GM23248 (cell line): ENCODE data around the gene SCN7A. TPM values are rescaled to one million over a fixed set of nuclear protein-coding genes. Genes with fewer than 3 reads are reported as not detected.

Experiments used
- DNase-seq: peaks from one replicate; pipeline ENCODE4 v3.0.0-alpha.2; 2015
- H2AFZ ChIP-seq: fragments of 200-600 bp; sonication (generic); 2 replicates; pipeline ENCODE4 v1.6.1; 2016; ENCODE audit warnings: antibody characterized with exemption
- H3F3A ChIP-seq: fragments of 200-600 bp; sonication (generic); 2 replicates; pipeline ENCODE4 v1.6.1; 2016; ENCODE audit warnings: mild to moderate bottlenecking, antibody characterized with exemption, mixed run types; ENCODE audit not compliant: insufficient read depth
- H3K27ac ChIP-seq: fragments of 200-600 bp; sonication (generic); 2 replicates; pipeline ENCODE4 v1.5.1; 2016; ENCODE audit warnings: mild to moderate bottlenecking
- H3K27me3 ChIP-seq: fragments of 200-600 bp; sonication (generic); replicated peaks from 2 replicates; pipeline ENCODE4 v1.6.1; 2016; ENCODE audit warnings: mild to moderate bottlenecking; ENCODE audit not compliant: insufficient read depth
- H3K36me3 ChIP-seq: fragments of 200-600 bp; sonication (generic); 2 replicates; pipeline ENCODE4 v1.6.1; 2016; ENCODE audit warnings: low read depth, mild to moderate bottlenecking
- H3K4me1 ChIP-seq: fragments of 200-600 bp; sonication (generic); 2 replicates; pipeline ENCODE4 v1.6.1; 2016; ENCODE audit warnings: mild to moderate bottlenecking; ENCODE audit not compliant: insufficient read depth
- H3K4me2 ChIP-seq: fragments of 200-600 bp; sonication (generic); one replicate; pipeline ENCODE4 v1.6.1; 2016; ENCODE audit warnings: mild to moderate bottlenecking; ENCODE audit not compliant: unreplicated experiment
- H3K4me3 ChIP-seq: fragments of 200-600 bp; sonication (generic); 2 replicates; pipeline ENCODE4 v1.5.1; 2016; ENCODE audit warnings: mild to moderate bottlenecking
- H3K79me2 ChIP-seq: fragments of 200-600 bp; sonication (generic); 2 replicates; pipeline ENCODE4 v1.6.1; 2016; ENCODE audit warnings: mild to moderate bottlenecking; ENCODE audit not compliant: insufficient read depth
- H3K9ac ChIP-seq: fragments of 200-600 bp; sonication (generic); 2 replicates; pipeline ENCODE4 v1.6.1; 2016; ENCODE audit warnings: mild to moderate bottlenecking
- H3K9me2 ChIP-seq: fragments of 200-600 bp; sonication (generic); 2 replicates; pipeline ENCODE4 v1.6.1; 2016; ENCODE audit warnings: mixed run types, mild to moderate bottlenecking, moderate library complexity; ENCODE audit not compliant: insufficient read depth
- H3K9me3 ChIP-seq: fragments of 200-600 bp; sonication (generic); one replicate; pipeline ENCODE4 v1.6.1; 2017; ENCODE audit warnings: low read depth
- H4K20me1 ChIP-seq: fragments of 200-600 bp; sonication (generic); 2 replicates; pipeline ENCODE4 v1.6.0; 2016; ENCODE audit not compliant: insufficient read depth
- EZH2 ChIP-seq: fragments of 200-600 bp; sonication (generic); IDR thresholded peaks from 2 replicates; pipeline ENCODE4 v1.6.1; 2018; ENCODE audit warnings: antibody characterized with exemption, mild to moderate bottlenecking; ENCODE audit not compliant: insufficient read depth, poor library complexity, severe bottlenecking
- EZH2phosphoT487 ChIP-seq: fragments of 200-600 bp; sonication (generic); IDR thresholded peaks from 2 replicates; pipeline ENCODE4 v1.6.1; 2018; ENCODE audit warnings: antibody characterized with exemption, moderate library complexity, mild to moderate bottlenecking, low read depth; ENCODE audit not compliant: insufficient read depth
- WGBS, 2 experiments: methylation state at CpG; one replicate each; pipeline ENCODE4 v1.1.6; 2015 to 2017; ENCODE audit warnings: low lambda C conversion rate in 2 of 2, low coverage in 1 of 2; ENCODE audit errors: missing lambda C conversion rate in 2 of 2; 5-methylcytosine and 5-hydroxymethylcytosine counted together
- in situ Hi-C: fragments of 300-500 bp; cut with MboI; formaldehyde crosslinking; loops from 2 replicates; pipeline ENCODE4 v1.15.0; 2020
- polyA plus RNA-seq: library from polyadenylated mRNA; unstranded; fragments of >200 nt; fragmentation: Nextera tagmentation; extraction: Ambion mirVana; gene quantifications from 2 replicates; pipeline ENCODE4 v1.2.1, GENCODE V29; 2016
- total RNA-seq: library from RNA; depleted of rRNA; stranded (reverse); fragments of >200 nt; shearing (Covaris generic); gene quantifications from 2 replicates; pipeline ENCODE4 v1.2.3, GENCODE V29; 2014

SCN7A gene
- total and polyA plus RNA-seq, 2 experiments from 2014 or later: not detected

- no peak overlapping the region for H3K27ac ChIP-seq
- H3K4me3 ChIP-seq: no peak overlapping the region
- no peaks in the 10 kb centered on the region; the same call in 1 of the 2 replicates for H3K27me3 ChIP-seq
- TF ChIP-seq EZH2phosphoT487: no peak
- no peak for TF ChIP-seq EZH2
- H3K79me2 ChIP-seq: no peaks in the 10 kb centered on the region
- no peak for DNase-seq
- no peaks in the 10 kb centered on the region for H3K4me1 ChIP-seq
- H3K9me2 ChIP-seq: peaks cover 4% of the 10 kb centered on the region; the same call in 1 of the 2 replicates
- H4K20me1 ChIP-seq: no peaks in the 10 kb centered on the region
- no peaks in the 10 kb centered on the region for H3F3A ChIP-seq
- in situ Hi-C loops: no loop called here
- H3K36me3 ChIP-seq: no peaks in the 10 kb centered on the region
- H3K9me3 ChIP-seq: no peaks in the 10 kb centered on the region
- H3K9ac ChIP-seq: no peak overlapping the region
- no peak overlapping the region for H2AFZ ChIP-seq
- H3K4me2 ChIP-seq: no peak overlapping the region
Observed at GRCh38 chr2:166439078-166439477, 55.0 kb downstream of the SCN7A start.

GRCh38 chr2:166436976-166437375 lies 57.1 kb downstream of the SCN7A start:
- in situ Hi-C loops: no loop called here
- H3F3A ChIP-seq: no peaks in the 10 kb centered on the region
- no peak for DNase-seq
- no peaks in the 10 kb centered on the region for H3K4me1 ChIP-seq
- no peaks in the 10 kb centered on the region for H4K20me1 ChIP-seq
- no peak overlapping the region for H3K4me3 ChIP-seq
- 27 to 75% methylated on average over 1 of the region's 1 CpG for WGBS, 2 experiments
- no peak overlapping the region for H3K4me2 ChIP-seq
- H3K79me2 ChIP-seq: no peaks in the 10 kb centered on the region
- no peak overlapping the region for H2AFZ ChIP-seq
- TF ChIP-seq EZH2 (no peak), EZH2phosphoT487 (no peak)
- H3K27ac ChIP-seq: no peak overlapping the region
- H3K36me3 ChIP-seq: no peaks in the 10 kb centered on the region
- H3K9me2 ChIP-seq: peaks cover 4% of the 10 kb centered on the region; the same call in 1 of the 2 replicates
- H3K27me3 ChIP-seq: no peaks in the 10 kb centered on the region; the same call in 1 of the 2 replicates
- no peak overlapping the region for H3K9ac ChIP-seq
- no peaks in the 10 kb centered on the region for H3K9me3 ChIP-seq

GRCh38 chr2:166436189-166436588 lies 57.9 kb downstream of the SCN7A start:
- Histone ChIP-seq H2AFZ (no peak overlapping the region), H4K20me1 (no peaks in the 10 kb centered on the region)
- in situ Hi-C loops: no loop called here

GRCh38 chr2:166434491-166434890 lies 59.6 kb downstream of the SCN7A start:
- no peaks in the 10 kb centered on the region for H3K9me3 ChIP-seq
- no peak overlapping the region for H3K9ac ChIP-seq
- no peaks in the 10 kb centered on the region for H3K27me3 ChIP-seq
- WGBS, 2 experiments: 86 to 91% methylated on average over 1 of the region's 1 CpG
- no peak for DNase-seq
- in situ Hi-C loops: no loop called here
- no peaks in the 10 kb centered on the region for H3K36me3 ChIP-seq
- no peaks in the 10 kb centered on the region for H4K20me1 ChIP-seq
- H3K9me2 ChIP-seq: no peaks in the 10 kb centered on the region
- H3K4me3 ChIP-seq: no peak overlapping the region
- H3K4me1 ChIP-seq: no peaks in the 10 kb centered on the region
- no peaks in the 10 kb centered on the region for H3K79me2 ChIP-seq
- no peaks in the 10 kb centered on the region for H3F3A ChIP-seq
- no peak overlapping the region for H3K4me2 ChIP-seq
- TF ChIP-seq EZH2: no peak
- TF ChIP-seq EZH2phosphoT487: no peak
- H3K27ac ChIP-seq: no peak overlapping the region
- no peak overlapping the region for H2AFZ ChIP-seq

More at GRCh38 chr2:166436189-166436588, 57.9 kb downstream of the SCN7A start:
- no peak overlapping the region for H3K9ac ChIP-seq
- DNase-seq: no peak
- no peaks in the 10 kb centered on the region for H3K79me2 ChIP-seq
- no peak overlapping the region for H3K27ac ChIP-seq
- WGBS, 2 experiments: 72 to 84% methylated on average over 3 of the region's 3 CpGs
- H3K4me1 ChIP-seq: no peaks in the 10 kb centered on the region
- no peaks in the 10 kb centered on the region for H3F3A ChIP-seq
- TF ChIP-seq EZH2phosphoT487 (no peak), EZH2 (no peak)
- no peaks in the 10 kb centered on the region; the same call in 1 of the 2 replicates for H3K27me3 ChIP-seq
- H3K4me2 ChIP-seq: no peak overlapping the region
- 0 out of 2 replicates have a peak, but pooled peaks cover under 1% of the 10 kb centered on the region for H3K9me2 ChIP-seq
- no peaks in the 10 kb centered on the region for H3K36me3 ChIP-seq
- H3K9me3 ChIP-seq: no peaks in the 10 kb centered on the region
- no peak overlapping the region for H3K4me3 ChIP-seq

GRCh38 chr2:166433457-166433856 lies 60.6 kb downstream of the SCN7A start:
- 33 to 44% methylated on average over 1 of the region's 1 CpG for WGBS, 2 experiments
- H3K4me2 ChIP-seq: no peak overlapping the region
- H3K27me3 ChIP-seq: no peaks in the 10 kb centered on the region
- no peak overlapping the region for H3K4me3 ChIP-seq
- no peak overlapping the region for H3K27ac ChIP-seq
- no peaks in the 10 kb centered on the region for H3K9me3 ChIP-seq
- no peaks in the 10 kb centered on the region for H3K4me1 ChIP-seq
- no peaks in the 10 kb centered on the region for H3K79me2 ChIP-seq
- H3K9me2 ChIP-seq: no peaks in the 10 kb centered on the region
- in situ Hi-C loops: no loop called here
- no peaks in the 10 kb centered on the region for H4K20me1 ChIP-seq
- no peak for TF ChIP-seq EZH2phosphoT487
- no peak for TF ChIP-seq EZH2
- no peak overlapping the region for H3K9ac ChIP-seq
- no peaks in the 10 kb centered on the region for H3F3A ChIP-seq
- no peaks in the 10 kb centered on the region for H3K36me3 ChIP-seq
- H2AFZ ChIP-seq: no peak overlapping the region
- no peak for DNase-seq
